Body of pancreas (tissue), 4 donors: ENCODE measurements around the gene MIGA1. TPM values are rescaled to one million over a fixed set of nuclear protein-coding genes. Genes with fewer than 3 reads are reported as not detected.

Experiments used
- ATAC-seq: fragments of 150-250 bp; one replicate; pipeline ENCODE4 v1.9.1; 2016
- DNase-seq, 4 donors: peaks; one replicate each; pipeline ENCODE4 v3.0.0-alpha.2; 2019
- H3K27ac ChIP-seq, 4 donors: fragments of 200-600 bp; sonication (generic); 1 replicate in 3 of 4; 2 replicates in 1 of 4; pipeline versions ENCODE4 v1.5.1 to v1.6.1; 2016 to 2019; ENCODE audit warnings: mild to moderate bottlenecking in 1 of 4, mixed read lengths in 1 of 4, moderate library complexity in 1 of 4
- H3K27me3 ChIP-seq, 2 donors: fragments of 200-600 bp; sonication (generic); one replicate each; pipeline ENCODE4 v1.6.0; 2016; ENCODE audit warnings: mild to moderate bottlenecking in 1 of 2
- H3K36me3 ChIP-seq, 2 donors: fragments of 200-600 bp; sonication (generic); replicated peaks in 1 of 2; 2 replicates each; pipeline ENCODE4 v1.5.1; 2016; ENCODE audit warnings: low read depth in 2 of 2; ENCODE audit not compliant: insufficient read depth in 1 of 2
- H3K4me1 ChIP-seq: fragments of 200-600 bp; sonication (generic); one replicate; pipeline ENCODE4 v1.6.0; 2016
- H3K4me3 ChIP-seq, 2 donors: fragments of 200-600 bp; sonication (generic); 1 replicate in 1 of 2; 2 replicates in 1 of 2; pipeline ENCODE4 v1.5.1; 2016 to 2019
- H3K9me3 ChIP-seq, 3 donors: fragments of 200-600 bp; sonication (generic); 1 replicate in 2 of 3; 2 replicates in 1 of 3; pipeline ENCODE4 v1.5.1; 2016
- POLR2A ChIP-seq, 3 donors: fragments of 450-650 bp; IDR thresholded peaks; one replicate each; pipeline ENCODE4 v1.6.1; 2016; ENCODE audit warnings: antibody characterized with exemption in 3 of 3, mild to moderate bottlenecking in 2 of 3
- WGBS, 2 donors: methylation state at CpG; one replicate each; pipeline ENCODE4 v1.1.5; 2017; 5-methylcytosine and 5-hydroxymethylcytosine counted together
- intact Hi-C: fragments of 100-400 bp; cut with DNase I; formaldehyde crosslinking; loops from one replicate; pipeline ENCODE4 v1.15.1; 2023
- total RNA-seq, 2 donors: library from RNA; depleted of rRNA; stranded (reverse); fragments of >200 nt; gene quantifications; one replicate each; pipeline ENCODE4 v1.1.0, GENCODE V29; 2016
- TF ChIP-seq, protein P1 (sequence below), 7 experiments: fragments of 450-650 bp in 4 of 7; fragments of 200-600 bp in 3 of 7; sonication (generic) in 3 of 7; IDR thresholded peaks; one replicate each; pipeline ENCODE4 v1.5.1; 2016 to 2019; ENCODE audit warnings: antibody characterized with exemption in 7 of 7

Gene MIGA1
- total RNA-seq, 2 donors from 2014 or later = 6.6 to 10.4 TPM

DNA sequence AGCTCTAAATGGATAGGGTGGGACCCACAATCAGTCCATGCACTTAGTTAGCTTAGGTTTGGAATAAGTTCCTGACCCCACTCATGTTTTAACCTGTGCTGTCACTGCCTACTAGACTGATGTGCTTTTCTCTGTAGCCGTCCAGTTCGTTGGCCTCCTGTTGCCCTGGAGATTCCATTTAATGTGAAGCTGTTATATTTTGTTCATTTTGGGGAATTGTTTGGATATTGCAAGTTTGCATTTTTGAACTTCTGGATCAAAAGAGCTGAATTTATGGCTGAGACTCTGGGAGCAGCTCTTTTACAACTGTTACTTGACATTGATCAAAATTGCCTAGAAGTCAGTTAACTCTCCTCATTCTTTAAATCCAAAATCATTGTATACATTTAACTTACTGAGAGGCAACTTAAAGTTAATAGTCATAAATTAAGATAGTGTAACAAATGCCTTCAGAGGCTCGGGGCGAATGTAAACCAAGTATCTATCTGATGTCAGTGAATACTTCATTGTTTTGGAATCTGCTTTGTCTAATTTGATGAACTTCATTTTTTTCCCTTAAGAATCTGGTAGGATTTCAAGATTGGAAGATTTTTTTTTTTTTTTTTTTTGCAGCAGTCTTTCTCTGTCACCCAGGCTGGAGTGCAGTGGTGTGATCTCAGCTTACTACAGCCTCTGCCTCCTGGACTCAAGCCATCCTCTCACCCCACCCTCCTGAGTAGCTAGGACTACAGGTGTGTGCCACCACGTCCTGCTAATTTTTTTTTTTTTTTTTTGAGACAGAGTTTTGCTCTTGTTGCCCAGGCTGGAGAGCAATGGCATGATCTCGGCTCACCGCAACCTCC, 38.1 kb downstream of the MIGA1 start:
- ATAC-seq = no peak
- peaks cover 0 to 2% of the 10 kb centered on the region in 2 donors for H3K36me3 ChIP-seq
- intact Hi-C loops = no loop called here
- no peak for DNase-seq
- no peaks in the 10 kb centered on the region for H3K27me3 ChIP-seq
- H3K9me3 ChIP-seq = no peaks in the 10 kb centered on the region
- whole genome bisulfite sequencing, 2 donors = 87 to 90% methylated on average over 7 of the region's 7 CpGs
- no peak overlapping the region for H3K27ac ChIP-seq
- no peak overlapping the region for H3K4me3 ChIP-seq
- H3K4me1 ChIP-seq = no peaks in the 10 kb centered on the region
- TF ChIP-seq POLR2A (IDR thresholded peaks at IDR 0.05) = no peak
- TF ChIP-seq, protein P1, sequence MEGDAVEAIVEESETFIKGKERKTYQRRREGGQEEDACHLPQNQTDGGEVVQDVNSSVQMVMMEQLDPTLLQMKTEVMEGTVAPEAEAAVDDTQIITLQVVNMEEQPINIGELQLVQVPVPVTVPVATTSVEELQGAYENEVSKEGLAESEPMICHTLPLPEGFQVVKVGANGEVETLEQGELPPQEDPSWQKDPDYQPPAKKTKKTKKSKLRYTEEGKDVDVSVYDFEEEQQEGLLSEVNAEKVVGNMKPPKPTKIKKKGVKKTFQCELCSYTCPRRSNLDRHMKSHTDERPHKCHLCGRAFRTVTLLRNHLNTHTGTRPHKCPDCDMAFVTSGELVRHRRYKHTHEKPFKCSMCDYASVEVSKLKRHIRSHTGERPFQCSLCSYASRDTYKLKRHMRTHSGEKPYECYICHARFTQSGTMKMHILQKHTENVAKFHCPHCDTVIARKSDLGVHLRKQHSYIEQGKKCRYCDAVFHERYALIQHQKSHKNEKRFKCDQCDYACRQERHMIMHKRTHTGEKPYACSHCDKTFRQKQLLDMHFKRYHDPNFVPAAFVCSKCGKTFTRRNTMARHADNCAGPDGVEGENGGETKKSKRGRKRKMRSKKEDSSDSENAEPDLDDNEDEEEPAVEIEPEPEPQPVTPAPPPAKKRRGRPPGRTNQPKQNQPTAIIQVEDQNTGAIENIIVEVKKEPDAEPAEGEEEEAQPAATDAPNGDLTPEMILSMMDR (IDR thresholded peaks at IDR 0.05) = no peak

DNA sequence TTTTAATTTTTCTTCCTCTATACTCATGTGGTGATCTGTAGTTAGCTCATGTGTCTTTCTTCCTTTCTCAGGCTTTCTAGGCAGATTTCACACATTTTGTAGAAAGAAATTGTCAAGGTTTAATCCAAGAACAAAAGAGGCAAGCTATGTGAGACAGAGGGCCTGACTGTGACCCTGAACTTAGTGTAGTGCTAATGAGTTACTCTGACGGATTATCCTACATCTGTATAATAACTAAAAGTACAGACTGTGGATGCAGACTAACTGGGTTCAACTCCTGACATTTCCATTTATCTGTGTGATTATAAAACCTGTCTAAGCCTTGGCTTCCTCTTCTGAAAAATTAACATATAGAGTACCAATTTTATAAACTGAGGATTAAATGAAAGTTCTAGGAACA, 40.7 kb downstream of the MIGA1 start:
- no peak for TF ChIP-seq POLR2A (IDR thresholded peaks at IDR 0.05)
- TF ChIP-seq, protein P1 (IDR thresholded peaks at IDR 0.05) = no peak
- H3K27me3 ChIP-seq = no peaks in the 10 kb centered on the region
- WGBS, 2 donors = 78 to 85% methylated on average over 1 of the region's 1 CpG
- no peak for ATAC-seq
- no peak overlapping the region for H3K27ac ChIP-seq
- peaks cover 0 to 2% of the 10 kb centered on the region in 2 donors for H3K36me3 ChIP-seq
- DNase-seq = no peak
- no peak overlapping the region for H3K4me3 ChIP-seq
- intact Hi-C loops = no loop called here
- H3K9me3 ChIP-seq = no peaks in the 10 kb centered on the region
- H3K4me1 ChIP-seq = peaks cover 10% of the 10 kb centered on the region

DNA sequence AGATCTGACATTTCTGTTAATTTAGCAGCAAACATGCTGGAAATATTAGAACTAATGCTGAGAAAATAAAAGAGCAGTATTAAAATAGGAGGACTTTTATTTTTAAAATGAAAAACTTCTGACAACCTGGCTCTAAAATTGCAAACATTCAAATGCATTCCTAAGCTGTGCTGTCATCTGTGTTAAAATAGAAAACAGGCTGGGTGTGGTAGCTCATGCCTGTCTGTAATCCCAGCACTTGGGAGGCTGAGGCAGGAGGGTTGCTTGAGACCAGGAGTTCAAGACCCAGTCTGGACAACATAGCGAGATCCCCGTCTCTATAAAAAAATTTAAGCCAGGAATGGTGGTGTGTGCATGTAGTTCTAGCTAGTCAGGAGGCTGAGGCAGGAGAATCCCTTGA, 44.6 kb downstream of the MIGA1 start:
- WGBS, 2 donors = 86 to 90% methylated on average over 2 of the region's 2 CpGs
- peaks cover 0 to 2% of the 10 kb centered on the region in 2 donors for H3K36me3 ChIP-seq
- DNase-seq (peak in 1 of 4 donors; percentile 10), ATAC-seq (peak; percentile 56)
- no peak overlapping the region for H3K4me3 ChIP-seq
- H3K27ac ChIP-seq = no peak overlapping the region
- H3K9me3 ChIP-seq = no peaks in the 10 kb centered on the region
- H3K27me3 ChIP-seq = no peaks in the 10 kb centered on the region
- peaks cover 13% of the 10 kb centered on the region for H3K4me1 ChIP-seq
- TF ChIP-seq, protein P1 (IDR thresholded peaks at IDR 0.05) = no peak
- no peak for TF ChIP-seq POLR2A (IDR thresholded peaks at IDR 0.05)
- intact Hi-C loops = no loop called here

DNA sequence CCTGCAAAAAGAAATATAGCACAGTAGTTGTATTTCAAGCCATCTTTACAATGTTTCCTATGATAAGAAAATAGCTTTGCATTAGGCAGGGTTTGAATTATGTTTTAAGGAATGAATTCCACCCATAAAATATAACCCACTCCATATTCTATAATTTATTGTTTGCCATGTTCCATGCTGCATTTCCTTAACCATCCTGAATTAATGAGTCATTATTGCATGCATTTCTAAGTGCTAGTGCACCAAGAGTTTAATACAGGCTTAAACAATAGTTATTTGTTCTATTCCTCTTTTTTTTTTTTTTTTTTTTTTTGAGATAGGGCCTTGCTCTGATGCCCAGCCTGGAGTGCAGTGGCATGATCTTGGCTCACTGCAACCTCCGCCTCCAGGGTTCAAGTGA, 45.2 kb downstream of the MIGA1 start:
- DNase-seq (no peak), ATAC-seq (peak; percentile 9)
- H3K36me3 ChIP-seq = peaks cover 0 to 2% of the 10 kb centered on the region in 2 donors
- WGBS, 2 donors = 83 to 100% methylated on average over 1 of the region's 1 CpG
- TF ChIP-seq, protein P1 (IDR thresholded peaks at IDR 0.05) = no peak
- no peak for TF ChIP-seq POLR2A (IDR thresholded peaks at IDR 0.05)
- intact Hi-C loops = no loop called here
- no peak overlapping the region for H3K4me3 ChIP-seq
- peaks cover 13% of the 10 kb centered on the region for H3K4me1 ChIP-seq
- H3K9me3 ChIP-seq = no peaks in the 10 kb centered on the region
- no peaks in the 10 kb centered on the region for H3K27me3 ChIP-seq
- peak overlapping the region in 2 of 4 donors; percentile 1 to 39 for H3K27ac ChIP-seq
